Central memory CD4-positive, alpha-beta T cell (primary cell): Measurements from ENCODE around the gene HOXA2.

Experiments used
- DNase-seq: peaks from one replicate; pipeline ENCODE4 v3.0.0; 2022

Gene HOXA2

DNA sequence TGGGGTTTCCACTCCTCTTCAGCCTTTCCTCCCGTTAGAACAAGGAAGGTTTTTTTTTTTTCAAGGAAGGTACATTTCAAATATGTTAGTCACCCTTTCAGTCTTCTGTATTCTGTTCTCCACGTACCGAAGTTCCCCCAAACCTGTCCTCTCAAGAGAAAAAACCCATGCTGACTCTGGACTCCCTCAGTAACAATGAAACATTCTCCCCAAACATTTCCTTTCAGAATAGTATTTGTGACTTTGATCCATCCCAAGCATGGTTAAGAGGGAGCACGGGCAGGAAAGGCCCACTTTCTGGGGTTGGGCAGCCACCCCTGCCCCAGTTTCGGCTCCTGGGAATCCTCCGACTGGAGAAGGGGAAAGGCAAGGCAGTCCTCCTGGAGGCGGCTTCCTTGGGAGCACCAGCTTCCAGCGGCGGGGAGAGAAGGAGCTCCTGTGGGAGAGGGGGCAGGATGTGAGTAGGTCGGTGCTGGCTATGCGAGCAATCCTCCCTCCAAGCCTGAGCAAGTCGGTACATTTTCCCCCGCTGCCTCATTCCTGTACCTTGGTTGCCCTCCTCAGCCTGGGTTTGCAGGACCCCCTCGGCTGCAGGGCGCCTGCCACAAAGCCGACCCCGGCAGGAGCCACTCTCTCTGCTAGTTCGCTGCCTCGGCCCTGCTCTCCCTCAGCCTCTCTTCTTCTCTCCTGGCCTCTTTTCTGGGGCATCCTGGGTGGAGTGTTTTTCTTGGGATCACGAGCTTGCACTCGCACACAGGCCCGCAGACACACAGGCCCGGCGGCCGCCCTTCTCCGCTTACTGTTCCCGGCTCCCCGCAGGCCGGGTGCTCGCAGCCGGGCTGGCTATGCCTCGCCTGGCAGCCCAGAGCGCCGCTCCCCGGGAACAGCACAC lies 4.6 kb downstream of the HOXA2 start:
- no peak for DNase-seq

DNA sequence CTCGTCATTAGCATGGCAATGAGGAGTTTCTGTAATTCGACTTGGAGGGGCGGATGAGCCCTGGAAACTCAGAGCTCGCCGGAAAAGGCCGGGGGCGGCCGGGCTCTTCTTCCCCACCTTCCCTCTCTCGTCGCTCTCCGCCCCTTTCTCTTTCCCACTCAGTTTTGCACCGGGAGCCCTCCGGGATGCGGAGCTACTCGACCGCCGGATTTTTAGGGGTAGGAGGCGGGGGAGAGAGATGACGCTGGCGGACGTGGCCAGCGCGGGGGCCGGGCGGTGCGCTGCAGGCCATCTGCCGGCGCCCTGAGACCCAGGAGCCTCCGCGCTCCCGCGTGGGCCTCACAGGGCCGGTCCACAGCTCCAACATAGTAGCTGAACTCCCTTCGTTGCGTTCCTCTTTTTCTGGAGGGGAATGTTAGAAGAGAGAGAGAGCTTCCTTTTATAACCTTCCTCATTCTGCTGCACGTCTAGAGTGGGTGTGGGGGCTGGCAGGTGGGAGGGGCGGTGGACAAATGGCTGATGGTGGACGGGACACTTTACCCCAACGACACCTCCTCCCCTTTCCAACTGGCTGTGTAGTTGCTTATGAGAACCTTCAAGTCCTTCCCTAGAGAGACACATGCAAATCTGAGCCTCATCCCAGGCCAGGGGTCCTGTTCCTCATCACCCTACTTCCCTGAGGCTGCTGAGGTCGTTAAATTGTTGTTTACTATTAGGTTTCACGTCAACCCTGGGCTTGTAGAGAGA lies 5.5 kb downstream of the HOXA2 start:
- DNase-seq, result no peak

DNA sequence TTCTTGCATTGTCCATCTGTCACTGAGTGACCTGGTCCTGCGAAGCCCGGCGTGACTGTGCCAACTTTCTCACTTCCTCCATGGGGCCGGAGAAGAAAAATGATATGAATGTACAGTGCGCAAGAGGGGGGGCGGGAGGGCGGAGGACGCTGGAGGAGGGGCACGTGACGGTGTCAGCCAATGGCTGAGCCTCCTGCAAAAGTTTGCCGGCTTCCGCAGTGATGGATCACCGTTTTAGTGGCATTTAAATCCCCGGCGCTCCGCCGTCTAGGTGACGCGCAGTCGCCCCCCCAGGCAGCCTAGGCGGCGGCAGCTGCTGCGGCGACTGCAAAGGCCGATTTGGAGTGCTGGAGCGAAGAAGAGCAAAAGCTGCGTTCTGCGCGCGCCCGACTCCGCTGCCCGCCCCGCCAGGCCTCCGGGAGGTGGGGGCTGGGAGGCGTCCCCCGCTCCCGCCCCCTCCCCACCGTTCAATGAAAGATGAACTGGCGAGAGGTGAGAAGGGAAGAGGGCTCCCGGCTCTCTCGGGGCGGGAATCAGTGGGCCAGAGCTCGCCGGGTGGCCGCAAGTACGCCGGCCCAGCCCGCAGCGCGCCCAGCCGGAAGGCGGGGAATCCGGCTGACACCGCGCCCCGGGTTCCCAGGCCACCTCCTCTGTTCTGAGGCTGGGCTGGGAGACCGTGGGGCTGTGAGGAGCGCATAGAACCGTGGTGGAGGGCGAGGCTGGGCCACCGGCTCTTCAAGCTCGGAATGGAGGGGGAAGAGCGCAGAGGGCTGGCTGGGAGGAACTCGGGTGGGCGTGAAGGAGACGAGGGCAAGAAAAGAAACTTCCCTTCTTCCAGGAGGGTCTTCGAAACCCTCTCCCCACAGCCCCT lies 6.4 kb downstream of the HOXA2 start, which contains the start of gene HOXA1:
TSS of gene HOXA1 (minus strand) at position 104 of the 871 bp plus-strand sequence. CDS start at position 16, 88 bp downstream.
- peak; percentile 71 for DNase-seq

DNA sequence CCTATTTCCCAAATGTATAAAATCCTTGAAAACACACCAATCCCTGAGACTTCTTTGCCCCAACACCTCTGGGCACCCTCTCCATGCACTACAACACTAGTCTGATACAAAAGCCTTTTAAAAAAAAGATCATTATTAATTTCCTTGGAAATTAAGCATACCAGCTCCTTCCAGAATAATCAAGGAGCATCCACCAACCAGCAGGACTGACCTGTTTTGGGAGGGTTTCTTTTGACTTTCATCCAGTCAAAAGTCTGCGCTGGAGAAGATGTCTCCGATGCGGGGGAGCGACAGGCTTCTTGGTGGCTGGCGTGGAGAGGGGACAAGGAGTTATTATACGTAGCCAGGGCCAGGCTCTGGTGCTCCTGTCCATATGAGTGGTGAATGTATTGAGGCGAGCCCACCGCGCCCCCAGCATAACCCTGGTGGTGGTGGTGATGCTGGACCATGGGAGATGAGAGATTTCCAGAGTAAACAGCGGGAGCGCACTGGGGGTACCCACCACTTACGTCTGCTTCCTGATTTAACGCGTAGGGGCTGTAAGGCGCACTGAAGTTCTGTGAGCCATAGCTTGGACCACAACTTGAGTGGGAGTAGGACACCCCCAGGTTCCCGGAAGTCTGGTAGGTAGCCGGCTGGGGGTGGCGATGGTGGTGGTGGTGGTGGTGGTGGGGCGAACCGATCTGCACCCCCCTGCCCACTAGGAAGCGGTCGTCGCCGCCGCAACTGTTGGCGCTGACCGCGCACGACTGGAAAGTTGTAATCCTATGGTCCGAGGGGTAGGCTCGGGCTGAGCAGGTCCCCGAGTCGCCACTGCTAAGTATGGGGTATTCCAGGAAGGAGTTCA lies 7.2 kb downstream of the HOXA2 start:
- DNase-seq, result no peak

DNA sequence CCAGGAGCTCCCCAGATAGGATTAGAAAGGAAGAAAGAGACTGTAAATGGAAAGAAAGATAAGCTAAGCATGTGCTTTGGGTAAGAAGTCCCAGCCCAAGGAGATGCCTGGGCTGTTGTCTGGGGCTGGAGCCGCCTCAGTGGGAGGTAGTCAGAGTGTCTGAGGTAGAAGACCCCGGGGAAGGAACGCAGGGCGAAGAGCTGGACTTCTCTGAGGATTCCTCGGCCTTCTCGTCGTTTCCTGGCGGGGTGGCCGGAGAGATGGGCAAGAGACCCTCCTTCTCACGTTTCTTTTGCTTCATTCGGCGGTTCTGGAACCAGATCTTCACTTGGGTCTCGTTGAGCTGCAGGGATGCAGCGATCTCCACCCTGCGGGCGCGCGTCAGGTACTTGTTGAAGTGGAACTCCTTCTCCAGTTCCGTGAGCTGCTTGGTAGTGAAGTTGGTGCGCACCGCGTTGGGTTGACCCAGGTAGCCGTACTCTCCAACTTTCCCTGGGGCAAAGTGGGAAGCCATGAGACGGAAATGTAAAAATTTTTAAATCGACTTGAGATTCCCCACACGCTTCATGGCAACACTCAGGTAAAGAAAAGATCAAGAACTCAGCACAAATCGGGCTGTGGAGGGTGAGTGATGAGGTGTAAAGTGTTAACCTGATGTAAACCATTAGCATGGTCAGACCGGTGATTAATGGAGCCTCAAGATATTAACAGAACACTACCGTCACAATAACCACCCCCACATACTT lies 8.0 kb downstream of the HOXA2 start:
- DNase-seq, result no peak

DNA sequence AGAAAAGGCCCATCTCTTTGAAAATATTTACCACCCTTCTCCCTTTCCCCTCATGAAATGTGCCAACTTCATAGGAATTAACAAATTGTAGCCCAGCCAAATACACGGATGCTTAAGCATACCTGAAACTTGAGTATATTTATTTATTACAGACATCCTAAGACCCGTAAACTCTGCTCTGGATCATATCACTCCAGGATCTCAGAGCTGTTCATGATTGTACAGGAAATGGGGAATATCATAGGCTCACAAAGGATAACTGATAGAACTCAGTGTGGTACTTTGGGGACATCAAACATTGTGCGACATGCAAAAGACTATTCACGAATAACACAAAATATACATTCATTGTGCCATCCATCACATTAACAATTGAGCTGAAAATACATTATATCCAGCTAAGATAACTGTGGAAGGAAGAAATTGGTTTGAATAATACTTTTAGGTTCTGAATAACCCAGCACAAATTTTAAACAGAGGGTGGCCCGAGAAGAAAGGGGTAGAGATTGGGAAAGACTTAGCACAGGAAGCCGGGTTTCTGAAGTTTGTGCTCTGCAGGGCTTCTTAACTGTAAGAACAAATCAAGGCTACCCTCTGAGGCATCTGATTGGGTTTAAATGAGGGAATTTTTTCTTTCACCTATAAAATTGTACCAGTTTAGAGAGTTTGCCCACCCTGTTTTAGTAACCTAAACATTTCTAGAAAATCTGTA lies 9.1 kb downstream of the HOXA2 start:
- DNase-seq, result no peak

DNA sequence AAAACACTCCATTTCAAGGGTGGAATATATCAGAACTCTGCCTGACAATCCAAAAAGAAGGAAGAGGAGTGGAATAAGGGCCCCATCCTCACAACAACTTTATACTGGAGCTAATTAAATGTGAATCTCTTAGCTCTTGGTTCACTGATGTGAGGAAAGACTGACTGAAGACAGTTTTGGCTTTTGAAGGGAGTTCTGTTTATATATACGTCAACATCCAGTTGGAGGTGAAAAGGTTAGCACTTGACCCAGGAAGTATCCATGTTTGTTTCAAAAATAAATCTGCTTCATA lies 9.7 kb downstream of the HOXA2 start:
- no peak for DNase-seq

DNA sequence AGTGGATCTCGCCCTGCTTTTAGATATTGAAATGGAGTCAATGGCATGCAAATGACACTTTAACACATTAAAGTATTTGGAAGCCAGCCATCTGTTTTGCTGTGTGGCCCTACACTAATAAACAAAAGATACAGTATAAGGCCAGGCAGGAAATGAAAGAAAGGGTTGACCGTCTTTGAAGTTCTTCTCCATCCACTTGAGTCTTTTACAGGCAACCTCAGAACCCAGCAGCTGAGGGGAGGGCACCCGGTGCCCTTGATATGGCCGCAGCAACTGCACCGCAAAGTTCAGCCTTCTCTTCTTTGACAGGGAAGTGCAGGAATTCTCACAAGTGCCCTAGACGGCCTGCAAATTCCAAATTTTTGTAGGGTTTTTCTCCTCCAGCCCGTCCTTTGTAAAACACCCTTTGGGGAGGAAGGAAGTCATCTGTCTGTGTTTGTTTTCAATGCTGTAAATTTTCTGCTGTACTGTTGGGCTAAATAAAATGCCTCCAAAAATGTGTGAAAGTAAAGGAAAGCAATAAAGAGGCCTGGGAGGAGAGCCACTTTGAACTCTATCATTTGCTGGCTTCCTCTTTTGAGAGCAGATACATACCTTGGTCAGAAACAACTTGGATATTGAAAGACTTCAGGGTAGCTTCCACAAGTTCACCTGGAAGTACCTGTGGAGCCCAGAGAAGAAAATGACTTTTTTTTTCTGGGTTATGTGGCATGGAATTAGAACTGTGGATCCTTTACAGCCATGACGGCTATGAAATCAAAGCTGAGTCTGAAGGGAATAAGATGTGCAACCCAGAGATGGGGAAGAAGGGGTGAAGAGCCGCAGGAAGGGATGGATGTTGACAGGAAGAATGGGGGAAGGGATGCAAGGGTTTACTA lies 10.3 kb downstream of the HOXA2 start:
- no peak for DNase-seq

DNA sequence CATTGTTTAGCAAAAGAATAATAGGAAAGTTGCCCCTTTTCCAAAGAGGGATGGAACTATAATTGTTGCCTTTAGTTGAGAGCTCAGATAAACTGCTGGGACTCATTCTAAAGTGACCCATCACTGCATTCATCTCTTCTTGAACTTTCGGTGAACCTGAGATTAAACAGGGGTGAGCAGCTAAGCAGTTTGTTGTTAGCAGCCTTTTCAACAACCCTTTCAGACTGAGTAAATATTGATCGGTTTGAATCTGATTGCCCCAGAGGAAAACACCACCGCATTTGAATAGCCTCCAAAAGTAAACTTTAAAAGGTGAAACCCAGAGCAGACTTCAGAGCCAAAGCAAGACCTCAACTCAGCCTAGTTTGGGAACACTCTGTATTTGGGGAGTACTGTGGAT lies 11.4 kb downstream of the HOXA2 start:
- no peak for DNase-seq

DNA sequence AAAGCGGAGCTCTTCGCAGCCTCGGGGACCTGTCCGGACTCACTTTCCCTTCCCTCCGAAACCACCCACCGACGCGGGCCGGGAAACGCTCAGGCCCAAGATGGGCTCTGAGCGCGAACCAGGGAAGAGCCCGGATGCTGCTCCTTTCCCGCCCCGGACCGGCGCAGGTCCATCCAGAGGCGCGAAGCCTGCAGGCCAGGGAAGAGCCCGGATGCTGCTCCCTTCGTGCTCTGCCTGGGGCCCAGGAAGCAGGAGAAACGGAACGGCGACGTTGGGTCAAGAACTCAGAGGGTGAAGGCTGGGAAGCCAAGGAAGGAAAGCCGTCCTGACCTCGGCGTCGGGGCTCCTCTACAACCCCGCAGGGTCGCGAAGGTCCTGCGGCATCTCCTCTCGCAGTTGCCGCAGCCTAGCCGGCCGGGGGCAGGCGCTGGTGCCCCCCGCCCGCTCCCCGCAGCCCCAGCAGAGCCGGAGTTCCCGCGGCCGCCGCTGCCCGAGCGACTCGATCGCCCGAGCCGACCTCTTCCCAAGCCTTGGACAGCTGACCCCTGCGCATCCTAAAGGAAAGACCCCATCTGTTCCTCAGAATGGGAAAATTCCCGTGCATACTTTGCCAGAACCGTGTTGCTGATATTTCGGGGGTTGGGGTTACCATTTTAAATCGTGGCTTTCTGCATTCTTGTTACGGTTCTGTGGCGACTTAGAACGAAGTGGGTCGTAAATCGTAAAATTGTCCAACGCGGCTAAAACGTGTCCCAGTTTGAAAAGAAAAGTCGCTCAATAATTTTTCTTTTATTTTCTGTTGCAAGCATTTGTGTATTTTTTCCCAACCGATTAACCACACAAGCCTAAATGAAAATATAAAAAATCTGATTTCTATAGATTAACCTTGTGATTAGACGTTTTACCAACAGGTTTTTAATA lies 14.2 kb downstream of the HOXA2 start:
- no peak for DNase-seq

DNA sequence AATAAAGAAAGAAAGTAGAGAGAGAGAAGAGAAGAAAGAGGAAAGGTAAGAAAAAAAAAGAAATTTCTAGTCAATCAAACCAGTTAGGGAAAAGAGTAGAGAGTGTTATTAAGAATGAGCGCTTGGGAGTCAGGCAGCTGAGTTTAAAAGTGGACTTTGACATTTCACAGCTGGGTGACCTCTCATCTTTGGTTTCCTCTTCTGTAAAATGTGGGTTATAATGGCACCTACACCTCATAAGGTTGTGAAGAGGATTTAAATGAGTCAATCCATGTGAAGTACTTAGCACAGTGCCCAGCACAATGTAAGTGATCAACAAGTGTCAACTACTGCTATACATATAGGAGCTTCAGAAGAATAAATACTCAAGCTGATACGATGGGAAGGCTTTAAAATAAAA lies 18.8 kb downstream of the HOXA2 start:
- DNase-seq, result no peak

DNA sequence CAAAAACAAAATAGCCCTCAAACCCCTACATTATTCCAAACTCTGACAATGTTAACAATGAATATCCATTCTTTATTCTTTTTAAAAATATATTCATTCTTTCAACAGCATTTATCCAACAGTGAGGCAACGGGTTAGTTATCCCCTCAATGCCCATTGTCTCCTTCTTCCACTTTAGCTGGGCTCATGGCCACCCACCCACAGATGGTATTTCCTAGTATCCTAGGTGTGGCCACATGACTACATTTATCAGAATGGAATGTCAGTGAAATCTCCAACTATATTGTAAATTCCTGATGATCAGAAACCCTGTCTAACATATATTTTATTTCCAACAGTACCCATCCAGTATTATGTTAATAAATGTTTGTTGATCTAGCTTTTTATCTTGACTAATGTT lies 20.3 kb downstream of the HOXA2 start:
- no peak for DNase-seq

DNA sequence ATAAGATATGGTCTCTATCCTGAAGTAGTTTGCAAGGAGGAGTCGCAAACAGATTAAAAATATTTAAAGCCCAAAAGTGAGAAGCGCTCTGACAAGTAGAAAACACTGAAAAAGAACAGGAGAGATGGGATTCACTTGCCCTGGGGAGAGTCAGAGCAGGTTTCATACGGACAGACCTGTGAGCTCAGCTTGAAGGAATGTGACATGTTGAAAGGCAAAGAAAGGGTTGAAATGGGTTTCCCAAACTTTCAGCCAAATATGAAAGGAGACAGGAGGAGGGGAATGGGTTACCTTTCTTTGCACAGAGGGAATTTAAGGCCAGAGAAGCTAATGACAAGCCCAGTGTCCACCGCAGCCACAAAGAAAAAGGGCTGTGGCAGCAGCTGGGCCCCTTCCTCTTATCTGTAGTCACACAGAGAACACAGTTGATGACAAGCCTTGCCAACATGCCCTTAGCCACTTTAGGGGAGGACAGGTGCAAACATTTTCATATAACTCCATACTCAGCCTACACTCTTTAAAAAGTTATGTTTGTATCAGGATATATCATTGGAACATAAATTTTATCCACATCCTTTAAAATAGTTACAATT lies 21.5 kb downstream of the HOXA2 start:
- DNase-seq, result no peak

DNA sequence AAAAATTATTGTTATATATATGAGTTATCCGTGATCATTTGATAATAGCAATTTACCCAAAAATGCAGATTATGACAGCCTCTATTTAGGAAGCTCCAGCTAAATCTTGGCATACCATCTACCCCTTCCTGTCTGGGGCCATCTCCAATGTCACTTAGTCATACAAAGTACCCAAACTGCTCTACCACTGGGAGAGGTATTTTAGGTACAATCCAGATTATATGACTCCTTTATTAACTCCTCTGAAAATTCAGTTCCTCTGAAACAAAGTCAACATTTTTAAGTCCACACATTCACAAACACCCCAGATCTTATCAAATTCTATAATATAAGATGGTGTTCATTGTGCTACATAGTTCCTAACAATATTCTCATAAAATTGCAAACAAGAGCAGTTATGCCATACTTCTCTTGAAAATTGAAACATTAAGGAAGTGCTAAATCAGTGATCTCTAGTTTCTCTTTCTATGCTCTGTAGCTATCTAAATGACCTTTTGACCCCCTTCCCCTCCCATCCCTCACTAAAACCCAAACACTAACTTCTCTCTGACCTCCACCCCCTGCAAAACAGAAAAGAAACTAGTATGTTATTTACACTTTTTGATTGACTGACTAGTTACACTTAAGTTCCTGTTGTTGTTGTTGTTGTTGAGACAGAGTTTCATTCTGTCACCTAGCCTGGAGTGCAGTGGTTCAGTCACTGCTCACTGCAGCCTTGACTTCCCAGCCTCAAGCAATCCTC lies 23.1 kb downstream of the HOXA2 start:
- no peak for DNase-seq

DNA sequence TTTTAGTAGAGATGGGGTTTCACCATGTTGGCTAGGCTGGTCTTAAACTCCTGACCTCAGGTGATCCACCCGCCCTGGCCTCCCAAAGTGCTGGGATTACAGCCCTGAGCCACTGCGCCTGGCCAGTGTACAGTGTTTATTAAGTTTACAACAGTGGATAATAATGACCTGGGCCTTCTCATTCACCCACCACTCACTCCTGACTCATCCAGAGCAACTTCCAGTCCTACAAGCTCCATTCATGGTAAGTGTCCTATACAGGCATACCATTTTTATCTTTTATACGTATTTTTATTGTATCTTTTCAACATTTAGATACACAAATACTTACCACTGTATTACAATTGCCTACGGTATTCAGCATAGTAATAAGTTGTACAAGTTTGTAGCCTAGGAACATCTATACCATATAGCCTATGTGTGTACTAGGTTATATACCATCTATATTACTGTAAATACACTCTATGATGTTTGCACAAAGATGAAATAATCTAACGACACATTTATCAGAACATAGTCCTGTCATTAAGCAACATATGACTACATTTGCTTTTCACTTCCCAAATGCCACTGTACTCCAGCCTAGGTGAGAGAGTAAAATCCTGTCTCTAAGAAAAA lies 23.8 kb downstream of the HOXA2 start:
- no peak for DNase-seq

DNA sequence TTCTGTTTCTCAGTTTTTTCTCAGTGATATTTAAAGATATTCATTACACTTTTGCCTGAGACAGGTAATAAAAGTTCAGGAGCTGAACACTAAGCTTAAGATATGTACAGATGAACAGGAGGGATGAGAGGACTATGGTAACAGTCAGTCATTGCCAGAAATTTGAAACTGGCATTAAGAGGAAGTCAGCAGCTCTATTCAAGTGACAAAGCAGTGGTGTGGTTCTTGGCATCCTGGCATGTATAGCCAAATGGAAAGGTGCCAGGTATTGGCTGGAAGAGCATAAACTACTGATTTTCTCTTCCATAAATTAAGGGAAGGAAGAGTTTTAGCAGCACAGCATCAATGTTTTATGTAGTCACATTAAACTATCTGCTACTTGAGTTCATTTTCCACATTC lies 29.4 kb downstream of the HOXA2 start:
- no peak for DNase-seq
